Heart right ventricle (tissue), 16 donors: ENCODE data around the gene MGAT1. TPM values are rescaled to one million over a fixed set of nuclear protein-coding genes. Genes with fewer than 3 reads are reported as not detected.

Source experiments
- ATAC-seq, 8 donors: fragments of 200-7000 bp; cut with Tn5 transposase; one replicate each; pipeline ENCODE4 v1.9.1; 2020; ENCODE audit warnings: mild to moderate bottlenecking in 8 of 8, moderate library complexity in 8 of 8, moderate number of reproducible peaks in 1 of 8
- DNase-seq, 2 donors: peaks; one replicate each; pipeline ENCODE4 v3.0.0-alpha.2; 2020
- H3K27ac ChIP-seq, 10 donors: fragments of 200-600 bp; sonication (generic) in 2 of 10; one replicate each; pipeline versions ENCODE4 v1.5.0 to v1.8.0; 2020 to 2022; ENCODE audit warnings: mild to moderate bottlenecking in 3 of 10
- H3K27me3 ChIP-seq, 7 donors: fragments of 200-600 bp; one replicate each; pipeline ENCODE4 v1.8.0; 2021 to 2022; ENCODE audit warnings: mild to moderate bottlenecking in 2 of 7
- H3K36me3 ChIP-seq, 9 donors: fragments of 200-600 bp; sonication (generic) in 1 of 9; one replicate each; pipeline versions ENCODE4 v1.5.0 to v1.8.0; 2020 to 2022; ENCODE audit warnings: mild to moderate bottlenecking in 2 of 9
- H3K4me1 ChIP-seq, 9 donors: fragments of 200-600 bp; sonication (generic) in 1 of 9; one replicate each; pipeline versions ENCODE4 v1.5.0 to v1.8.0; 2020 to 2022; ENCODE audit warnings: mild to moderate bottlenecking in 4 of 9
- H3K4me3 ChIP-seq, 10 donors: fragments of 200-600 bp; sonication (generic) in 2 of 10; one replicate each; pipeline versions ENCODE4 v1.5.0 to v1.8.0; 2020 to 2022; ENCODE audit warnings: mild to moderate bottlenecking in 7 of 10, moderate library complexity in 2 of 10
- H3K9me3 ChIP-seq, 11 donors: fragments of 200-600 bp in 10 of 11; sonication (generic) in 2 of 11; one replicate each; pipeline versions ENCODE4 v1.5.0 to v1.8.0; 2013 to 2022; ENCODE audit warnings: mild to moderate bottlenecking in 2 of 11, control low read depth in 1 of 11, moderate library complexity in 1 of 11
- CTCF ChIP-seq, 9 donors: fragments of 200-600 bp; sonication (generic) in 2 of 9; IDR thresholded peaks; one replicate each; pipeline versions ENCODE4 v1.5.0 to v1.8.0; 2021 to 2022; ENCODE audit warnings: antibody characterized with exemption in 9 of 9, mild to moderate bottlenecking in 5 of 9, moderate library complexity in 1 of 9
- WGBS, 2 donors: extraction: QIAGEN DNeasy Blood & Tissue Kit; methylation state at CpG; one replicate each; pipeline ENCODE4 v1.1.7; 2013; ENCODE audit warnings: inconsistent platforms in 1 of 2; 5-methylcytosine and 5-hydroxymethylcytosine counted together
- intact Hi-C, 10 donors: fragments of 100-400 bp; cut with DNase I; formaldehyde crosslinking; loops; one replicate each; pipeline versions ENCODE4 v1.11.1 to v1.14.2; 2022
- polyA plus RNA-seq, 2 donors: library from polyadenylated mRNA; stranded (reverse); fragments of 200-250 nt; gene quantifications; one replicate each; pipeline ENCODE4 v1.2.3, GENCODE V29; 2013
- total RNA-seq, 10 donors: library from RNA; stranded (reverse); fragmentation: NEBNext Ultra II Directional in 3 of 10; extraction: Animal tissue kit (Norgen Biotek cat#: 25700) in 3 of 10; gene quantifications; one replicate each; pipeline versions ENCODE4 v1.2.1 to v1.2.4, GENCODE V29; 2021 to 2023
- donor health status: Arrhythmogenic right ventricular cardiomyopathy.
- donor health status: ischemic (EF 13 %, LVEDD 7.1; RV severe dilation, severe dysfunction).
- donor health status: healthy with polysubstance abuse.
- donor health status: DM: no; HTN: yes; CAD: no.
- donor health status: DM: no; HTN: no; CAD: no.
- donor health status: ischemic (EF 25% LVEDD 6.9; RV normal size, moderate dysfunction).
- donor health status: ischemic (EF 25% LVEDD 5.7; RV mildly dilated, moderate dysfunction).
- donor health status: healthy.
- donor health status: DM: yes; HTN: yes; CAD: no.
- donor health status: Ischemic cardiomyopathy.
- donor health status: ischemic (EF 35%, LVEDD 5.7; RV mildly dilated, moderate dysfunction).
- donor health status: nonischemic (EF 11% LVEDD 7.7; RV severe dilation, severe dysfunction).
- donor health status: DM: yes; HTN: yes; CAD: no.
- donor health status: PGD.
- donor health status: ischemic (EF 29% LVEDD 5.4; RV normal size, mild dysfunction).
- donor health status: nonischemic (EF 23%, LVEDD 6.1; RV moderate dilation, normal function).

The MGAT1 gene
- total and polyA plus RNA-seq, 12 donors, result 50.1 to 127 (median 66.1) TPM

- TF ChIP-seq CTCF (IDR thresholded peaks at IDR 0.05), result no peak
- H3K27ac ChIP-seq, result peak overlapping the region; percentile 20 to 89 (median 82)
- DNase-seq, result no peak
- no peaks in the 10 kb centered on the region for H3K36me3 ChIP-seq
- H3K9me3 ChIP-seq, result no peaks in the 10 kb centered on the region
- intact Hi-C loops, result no loop called here
- ATAC-seq, result peak in 7 of 8 donors; percentile 10 to 32 (median 20)
- WGBS, 2 donors, result 53 to 58% methylated on average over 3 of the region's 3 CpGs
- no peak overlapping the region for H3K4me3 ChIP-seq
- H3K4me1 ChIP-seq, result peaks cover 12 to 92% (median 79%) of the 10 kb centered on the region in 9 donors
- no peaks in the 10 kb centered on the region for H3K27me3 ChIP-seq
These were observed 18.2 kb upstream of the MGAT1 start for GRCh38 chr5:180820788-180821321.

GRCh38 chr5:180818677-180819341 lies 16.2 kb upstream of the MGAT1 start:
- intact Hi-C loops, result loop anchor here in 3 of 10 donors (5.0 to 10.0 kb wide), 2 partner anchors 43 to 426 kb away; partner anchors contain the start of genes ZFP62 (in 2 of the 3) and RACK1 (in 1 of the 3)
- Histone ChIP-seq H3K27me3 (no peaks in the 10 kb centered on the region), H3K4me1 (peaks cover 8 to 92% (median 63%) of the 10 kb centered on the region in 9 donors), H3K9me3 (no peaks in the 10 kb centered on the region), H3K27ac (peak overlapping the region; percentile 55 to 91 (median 86)), H3K4me3 (peak overlapping the region in 1 of 10 donors; percentile 4), H3K36me3 (no peaks in the 10 kb centered on the region)
- 58 to 67% methylated on average over 6 of the region's 6 CpGs for WGBS, 2 donors
- DNase-seq, result no peak
- ATAC-seq, result no peak
- TF ChIP-seq CTCF (IDR thresholded peaks at IDR 0.05), result no peak

- intact Hi-C loops, result loop anchor here in 3 of 10 donors (5.0 to 10.0 kb wide), 2 partner anchors 44 to 427 kb away; partner anchors contain the start of genes ZFP62 (in 2 of the 3) and RACK1 (in 1 of the 3)
- peak overlapping the region; percentile 55 to 91 (median 86) for H3K27ac ChIP-seq
- ATAC-seq (no peak), DNase-seq (no peak)
- peaks cover 8 to 92% (median 59%) of the 10 kb centered on the region in 9 donors for H3K4me1 ChIP-seq
- no peaks in the 10 kb centered on the region for H3K9me3 ChIP-seq
- peak overlapping the region in 1 of 10 donors; percentile 4 for H3K4me3 ChIP-seq
- 49 to 61% methylated on average over 13 of the region's 13 CpGs for WGBS, 2 donors
- H3K36me3 ChIP-seq, result no peaks in the 10 kb centered on the region
- no peaks in the 10 kb centered on the region for H3K27me3 ChIP-seq
- no peak for TF ChIP-seq CTCF (IDR thresholded peaks at IDR 0.05)
These were observed 15.5 kb upstream of the MGAT1 start for GRCh38 chr5:180817893-180818674.
